Chondrocyte (in vitro differentiated cells): ENCODE results near the gene ACYP2. TPM values are rescaled to one million over a fixed set of nuclear protein-coding genes. Genes with fewer than 3 reads are reported as not detected.
"Not testable (repeated sequence)": the region's sequence is repeated elsewhere in the genome, so short reads cannot be mapped to it uniquely, and the experiment has no call there.

ENCODE experiments used
- DNase-seq: peaks from one replicate; pipeline ENCODE4 v3.0.0; 2021; ENCODE audit warnings: mixed read lengths, low spot score
- H3K27ac Mint-ChIP-seq: one replicate; pipeline ENCODE4 v1.8.0; 2021; ENCODE audit warnings: mild to moderate bottlenecking, moderate library complexity, mixed read lengths; ENCODE audit not compliant: unreplicated experiment
- H3K27me3 Mint-ChIP-seq: 2 replicates; pipeline ENCODE4 v1.8.0; 2021; ENCODE audit warnings: low read depth, mixed read lengths
- H3K36me3 Mint-ChIP-seq: 2 replicates; pipeline ENCODE4 v1.8.0; 2021; ENCODE audit warnings: low read depth, mixed read lengths
- H3K4me1 Mint-ChIP-seq: 2 replicates; pipeline ENCODE4 v1.8.0; 2021; ENCODE audit warnings: low read depth, mild to moderate bottlenecking, mixed read lengths
- H3K4me3 Mint-ChIP-seq: one replicate; pipeline ENCODE4 v1.8.0; 2021; ENCODE audit warnings: mild to moderate bottlenecking, moderate library complexity, mixed read lengths; ENCODE audit not compliant: unreplicated experiment
- H3K9me3 Mint-ChIP-seq: 2 replicates; pipeline ENCODE4 v1.8.0; 2021; ENCODE audit warnings: low read depth, mixed read lengths
- CTCF ChIP-seq: fragments of 200-600 bp; sonication (generic); IDR thresholded peaks from 2 replicates; pipeline ENCODE4 v1.5.0; 2021; ENCODE audit warnings: antibody characterized with exemption, mild to moderate bottlenecking, moderate library complexity
- total RNA-seq: library from RNA; stranded (reverse); gene quantifications from 3 replicates; pipeline ENCODE4 v1.2.1, GENCODE V29; 2021

The ACYP2 gene
- total RNA-seq, 1 donor from 2014 or later: 6.5 TPM

GRCh38 chr2:54088191-54088634 is 27.2 kb upstream of the ACYP2 start:
- Mint-ChIP-seq H3K4me1 (peaks cover 4% of the 10 kb centered on the region), H3K36me3 (peaks cover 2% of the 10 kb centered on the region), H3K27ac (no peak overlapping the region), H3K27me3 (no peaks in the 10 kb centered on the region), H3K4me3 (no peak overlapping the region), H3K9me3 (no peaks in the 10 kb centered on the region)
- DNase-seq: no peak
- TF ChIP-seq CTCF: no peak

- Mint-ChIP-seq H3K27ac (no peak overlapping the region), H3K36me3 (peaks cover 2% of the 10 kb centered on the region), H3K27me3 (no peaks in the 10 kb centered on the region), H3K4me1 (no peaks in the 10 kb centered on the region), H3K9me3 (no peaks in the 10 kb centered on the region), H3K4me3 (no peak overlapping the region)
- no peak for TF ChIP-seq CTCF
- no peak for DNase-seq
Observed at GRCh38 chr2:54088719-54089118, 26.7 kb upstream of the ACYP2 start.

GRCh38 chr2:54090521-54091117 is 24.8 kb upstream of the ACYP2 start:
- H3K9me3 Mint-ChIP-seq: no peaks in the 10 kb centered on the region
- no peak for DNase-seq
- no peak overlapping the region for H3K27ac Mint-ChIP-seq
- no peaks in the 10 kb centered on the region for H3K27me3 Mint-ChIP-seq
- TF ChIP-seq CTCF: no peak
- peaks cover 3% of the 10 kb centered on the region for H3K36me3 Mint-ChIP-seq
- no peaks in the 10 kb centered on the region for H3K4me1 Mint-ChIP-seq
- H3K4me3 Mint-ChIP-seq: no peak overlapping the region

GRCh38 chr2:54092940-54093339 is 22.5 kb upstream of the ACYP2 start:
- Mint-ChIP-seq H3K9me3 (no peaks in the 10 kb centered on the region), H3K27ac (no peak overlapping the region), H3K27me3 (no peaks in the 10 kb centered on the region), H3K4me1 (no peaks in the 10 kb centered on the region), H3K36me3 (peaks cover 3% of the 10 kb centered on the region), H3K4me3 (no peak overlapping the region)
- DNase-seq: no peak
- no peak for TF ChIP-seq CTCF

- not testable (repeated sequence) for H3K27me3 Mint-ChIP-seq, H3K4me3 Mint-ChIP-seq, DNase-seq, H3K36me3 Mint-ChIP-seq, H3K9me3 Mint-ChIP-seq, H3K27ac Mint-ChIP-seq, H3K4me1 Mint-ChIP-seq
Observed at GRCh38 chr2:54095406-54095805, 20.0 kb upstream of the ACYP2 start.

- not testable (repeated sequence) for H3K4me3 Mint-ChIP-seq, H3K27me3 Mint-ChIP-seq, H3K4me1 Mint-ChIP-seq, H3K9me3 Mint-ChIP-seq, H3K27ac Mint-ChIP-seq, H3K36me3 Mint-ChIP-seq, DNase-seq
Observed at GRCh38 chr2:54096141-54096540, 19.3 kb upstream of the ACYP2 start.
